CD4-positive, alpha-beta T cell treated with Interleukin-15 for 1 hour (primary cell): ENCODE measurements around the gene RNASE2.
"Not testable (repeated sequence)": the region's sequence is repeated elsewhere in the genome, so short reads cannot be mapped to it uniquely, and the experiment has no call there.

Experiments
- DNase-seq: peaks from one replicate; pipeline ENCODE4 v3.0.0-alpha.2; 2020

The RNASE2 gene

DNA sequence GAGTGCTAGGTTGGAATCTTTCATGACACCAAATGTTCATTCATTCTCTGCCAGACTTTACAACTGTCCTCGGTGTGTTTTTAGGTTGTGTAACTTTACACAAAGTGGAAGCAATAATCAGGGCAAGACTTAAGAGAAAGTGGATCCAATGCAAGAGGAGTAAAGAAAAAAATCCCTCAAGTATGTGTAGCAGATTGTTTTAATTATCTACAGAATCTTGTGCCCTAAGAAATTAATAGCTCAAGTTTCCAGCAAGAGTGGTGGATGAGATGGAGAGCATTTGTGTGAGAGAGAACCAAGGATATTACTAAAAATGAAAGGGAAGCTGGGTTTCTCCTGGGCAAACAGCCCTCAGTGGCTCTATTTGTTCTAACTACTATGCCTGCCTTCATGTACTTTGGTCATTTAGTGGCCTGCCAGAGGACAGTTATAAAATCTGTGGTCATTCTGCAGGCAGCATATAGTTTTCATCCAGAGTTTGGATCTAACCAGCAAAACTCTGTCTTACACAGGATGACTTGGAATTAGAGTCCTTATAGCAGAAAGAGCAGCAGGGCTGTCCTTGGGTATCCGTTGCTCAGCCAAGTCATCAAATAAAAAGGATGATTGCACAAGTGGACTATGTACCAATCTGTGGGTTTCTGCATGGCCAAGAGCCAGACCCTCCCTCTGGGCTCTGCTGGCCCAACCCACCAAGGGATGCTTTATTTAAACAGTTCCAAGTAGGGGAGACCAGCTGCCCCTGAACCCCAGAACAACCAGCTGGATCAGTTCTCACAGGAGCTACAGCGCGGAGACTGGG, at the start of gene RNASE2:
Gene RNASE2 (plus strand): TSS at position 752 of the 802 bp plus-strand sequence. CDS start 285 bp downstream, outside the sequence.
- DNase-seq, result not testable (repeated sequence)

DNA sequence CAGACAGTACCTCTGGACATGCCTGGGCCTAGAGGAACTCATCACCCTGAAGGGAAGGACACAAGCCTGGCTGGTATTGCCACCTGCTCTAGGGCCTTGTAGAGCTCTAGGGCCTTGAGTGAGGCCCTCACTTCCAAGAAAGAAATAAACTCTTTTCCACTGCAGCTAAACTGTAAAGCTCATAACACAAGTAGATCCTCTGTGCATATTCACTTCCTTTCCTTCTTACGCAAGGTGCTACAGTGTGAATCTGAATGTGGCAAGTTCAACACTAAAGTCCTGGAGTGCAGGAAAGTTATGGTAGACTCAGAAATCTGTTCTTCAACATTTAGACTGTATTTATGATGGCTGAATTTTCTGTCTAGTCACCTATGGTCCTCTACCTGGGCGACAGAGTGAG, 49.6 kb upstream of the RNASE2 start:
- DNase-seq, result no peak

DNA sequence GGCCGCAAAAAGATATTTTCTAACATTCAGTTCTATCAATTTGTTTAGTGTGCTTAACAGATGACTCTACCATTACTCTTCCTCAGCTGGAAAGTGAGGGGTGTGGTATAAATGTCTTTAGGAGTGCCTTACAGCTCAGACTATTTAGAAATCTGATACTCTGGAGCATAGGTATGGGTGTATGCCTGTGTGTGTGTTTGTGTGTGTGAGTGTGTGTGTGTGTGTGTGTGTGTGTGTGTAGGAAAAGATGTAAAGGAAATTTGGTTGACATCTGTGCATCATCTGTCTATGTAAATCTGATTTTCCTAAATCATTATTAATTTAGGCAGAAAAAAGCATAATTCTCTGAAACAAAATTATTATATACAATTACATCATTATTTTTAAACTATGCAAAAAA, 48.1 kb upstream of the RNASE2 start:
- no peak for DNase-seq

DNA sequence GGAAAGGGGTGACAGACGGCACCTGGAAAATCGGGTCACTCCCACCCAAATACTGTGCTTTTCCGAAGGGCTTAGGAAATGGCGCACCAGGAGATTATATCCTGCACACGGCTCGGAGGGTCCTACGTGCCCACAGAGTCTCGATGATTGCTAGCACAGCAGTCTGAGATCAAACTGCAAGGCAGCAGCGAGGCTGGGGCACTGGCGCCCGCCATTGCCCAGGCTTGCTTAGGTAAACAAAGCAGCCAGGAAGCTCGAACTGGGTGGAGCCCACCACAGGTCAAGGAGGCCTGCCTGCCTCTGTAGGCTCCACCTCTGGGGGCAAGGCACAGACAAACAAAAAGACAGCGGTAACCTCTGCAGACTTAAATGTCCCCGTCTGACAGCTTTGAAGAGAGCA, 44.5 kb upstream of the RNASE2 start:
- DNase-seq, result not testable (repeated sequence)

DNA sequence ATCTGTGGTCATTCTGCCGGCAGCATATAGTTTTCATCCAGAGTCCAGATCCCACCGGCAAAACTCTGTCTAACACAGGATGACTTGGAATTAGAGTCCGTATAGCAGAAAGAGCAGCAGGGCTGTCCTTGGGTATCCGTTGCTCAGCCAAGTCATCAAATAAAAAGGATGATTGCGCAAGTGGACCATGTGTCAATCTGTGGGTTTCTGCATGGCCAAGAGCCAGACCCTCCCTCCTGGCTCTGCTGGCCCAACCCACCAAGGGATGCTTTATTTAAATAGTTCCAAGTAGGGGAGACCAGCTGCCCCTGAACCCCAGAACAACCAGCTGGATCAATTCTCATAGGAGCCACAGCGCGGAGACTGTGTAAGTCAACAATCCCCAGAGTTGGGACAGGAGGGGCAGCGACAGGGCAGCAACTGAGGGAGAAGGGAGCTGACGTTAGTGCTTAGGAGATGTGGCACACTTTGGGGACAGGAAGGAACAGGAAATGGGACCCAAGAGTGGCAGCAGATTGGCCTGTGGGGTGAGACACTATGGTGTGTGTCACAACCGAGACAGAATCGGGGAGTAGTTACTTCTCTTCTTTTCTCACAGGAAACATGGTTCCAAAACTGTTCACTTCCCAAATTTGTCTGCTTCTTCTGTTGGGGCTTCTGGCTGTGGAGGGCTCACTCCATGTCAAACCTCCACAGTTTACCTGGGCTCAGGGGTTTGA, 36.1 kb upstream of the RNASE2 start:
- not testable (repeated sequence) for DNase-seq

DNA sequence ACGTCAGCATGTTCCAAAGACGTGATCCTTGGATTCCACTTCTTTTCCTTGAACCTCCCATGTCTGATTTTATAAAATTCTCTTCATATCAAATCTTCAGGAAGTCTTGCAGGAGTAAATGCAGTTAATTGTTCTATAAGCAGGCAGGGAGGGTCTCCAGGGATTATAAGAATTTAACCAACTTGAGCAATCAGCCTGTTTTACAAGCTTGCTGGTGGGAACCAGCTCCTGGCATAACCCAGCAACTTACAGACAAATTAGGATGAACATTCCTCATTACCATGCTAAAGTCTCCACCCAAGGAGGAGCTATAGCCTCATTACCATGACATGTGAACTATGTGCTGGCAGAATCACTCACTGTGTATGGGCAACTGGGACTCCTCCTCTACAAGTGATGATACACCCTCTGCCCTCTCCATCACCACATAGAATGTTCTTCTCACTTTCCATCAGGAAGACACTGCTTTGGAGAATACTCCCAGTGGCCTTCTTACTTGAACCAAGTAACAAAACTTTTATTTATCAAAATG, 31.5 kb upstream of the RNASE2 start:
- not testable (repeated sequence) for DNase-seq

DNA sequence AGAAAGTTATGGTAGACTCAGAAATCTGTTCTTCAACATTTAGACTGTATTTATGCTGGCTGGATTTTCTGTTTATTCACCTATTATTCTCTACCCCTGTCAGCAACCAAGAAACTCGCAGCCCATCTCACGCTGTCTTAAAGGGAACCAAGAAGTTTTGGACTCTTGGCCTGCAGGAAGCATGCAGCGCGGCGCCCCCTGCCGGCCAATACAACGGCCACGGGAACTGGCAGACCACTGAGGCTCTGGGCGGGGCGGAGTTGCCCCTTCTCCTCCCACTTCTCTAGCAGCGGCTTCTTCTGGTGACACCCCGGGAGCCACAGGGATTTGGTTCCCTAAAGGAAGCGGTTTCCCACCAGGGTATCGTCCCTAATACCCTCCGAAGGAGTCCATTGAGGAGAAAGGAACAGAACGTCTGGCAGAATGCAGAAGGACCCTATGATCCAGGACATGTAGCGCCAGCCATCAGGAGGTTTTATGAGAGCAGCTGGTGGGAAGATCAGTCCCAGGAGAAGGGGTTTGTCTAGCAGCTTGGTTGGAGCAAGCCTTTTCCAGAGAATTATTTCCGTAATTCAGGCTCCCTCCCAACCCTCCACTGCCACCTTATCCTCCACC, 21.0 kb upstream of the RNASE2 start:
- DNase-seq, result no peak

DNA sequence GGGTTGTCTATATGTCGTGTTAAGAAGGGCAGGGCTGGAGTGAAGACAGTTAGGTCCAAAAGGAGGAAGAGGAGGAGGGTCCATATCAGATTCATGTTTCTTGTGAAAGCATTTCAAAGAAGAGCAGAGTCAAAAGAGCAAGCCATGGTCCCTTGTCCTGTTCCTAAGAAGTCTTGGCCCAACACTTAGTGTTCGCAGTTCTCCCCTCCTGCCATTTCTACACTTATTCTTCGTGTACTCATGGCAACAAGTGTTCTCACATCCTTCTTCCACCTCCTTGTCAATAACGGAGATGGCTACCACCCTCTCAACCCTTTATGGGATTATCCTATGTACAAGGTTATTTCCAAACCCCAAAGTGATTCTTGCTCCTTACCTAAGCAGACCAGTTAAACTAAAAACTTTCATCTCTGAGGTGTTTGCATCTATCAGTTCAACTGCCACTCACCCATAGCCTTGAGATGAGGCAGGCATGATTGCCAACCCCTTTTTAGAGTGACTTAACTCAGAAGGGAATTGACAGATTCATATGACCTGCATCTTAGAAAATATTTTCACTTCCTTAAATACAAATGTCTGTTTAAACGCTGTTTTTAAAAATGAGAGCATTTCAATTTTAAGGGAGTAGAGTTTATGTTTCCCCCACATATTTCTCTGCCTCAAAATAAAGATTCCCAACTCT, 19.8 kb upstream of the RNASE2 start:
- no peak for DNase-seq

DNA sequence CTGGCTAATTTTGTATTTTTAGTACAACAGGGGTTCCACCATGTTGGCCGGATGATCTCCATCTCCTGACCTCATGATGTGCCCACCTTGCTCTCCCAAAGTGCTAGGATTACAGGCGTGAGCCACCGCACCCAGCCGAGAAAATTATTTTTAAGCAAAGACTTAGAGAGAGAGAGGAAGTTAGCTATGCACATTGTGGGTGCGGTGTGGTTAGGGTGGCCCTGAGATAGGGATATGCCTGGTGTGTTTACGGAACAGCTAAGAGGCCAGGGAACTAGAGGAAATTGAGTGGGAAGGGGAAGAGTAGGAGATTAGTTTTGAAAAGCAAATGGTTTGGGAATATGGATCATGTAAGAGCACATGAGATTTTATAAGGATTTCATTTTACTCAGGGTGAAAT, 10.1 kb upstream of the RNASE2 start:
- peak; percentile 26 for DNase-seq

DNA sequence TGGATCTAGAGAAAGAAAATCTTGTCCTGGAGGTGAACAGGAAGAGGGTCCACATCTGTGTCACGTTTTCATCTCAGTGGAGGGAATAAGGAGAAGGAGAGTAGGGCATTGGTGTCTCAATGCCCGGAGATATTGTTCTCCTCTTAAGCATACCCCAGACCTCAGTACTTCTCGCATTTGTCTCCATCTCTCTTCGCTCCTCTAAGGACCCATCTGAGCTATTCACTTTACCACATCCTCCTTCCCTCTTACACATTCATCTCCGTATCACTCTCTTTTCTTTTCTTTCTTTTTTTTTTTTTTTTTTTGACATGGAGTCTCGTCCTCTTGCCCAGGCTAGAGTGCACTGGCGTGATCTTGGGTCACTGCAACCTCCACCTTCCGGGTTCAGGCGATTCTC, 8.6 kb upstream of the RNASE2 start:
- not testable (repeated sequence) for DNase-seq

DNA sequence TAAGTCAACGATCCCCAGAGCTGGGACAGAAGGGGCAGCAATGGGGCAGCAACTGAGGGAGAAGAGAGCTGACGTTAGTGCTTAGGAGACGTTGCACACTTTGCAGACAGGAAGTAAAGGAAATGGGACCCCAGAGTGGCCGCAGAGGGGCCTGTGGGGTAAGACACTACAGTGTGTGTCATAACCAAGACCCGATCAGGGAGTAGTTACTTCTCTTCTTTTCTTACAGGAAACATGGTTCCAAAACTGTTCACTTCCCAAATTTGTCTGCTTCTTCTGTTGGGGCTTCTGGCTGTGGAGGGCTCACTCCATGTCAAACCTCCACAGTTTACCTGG, 219 bp downstream of the RNASE2 start:
- not testable (repeated sequence) for DNase-seq

DNA sequence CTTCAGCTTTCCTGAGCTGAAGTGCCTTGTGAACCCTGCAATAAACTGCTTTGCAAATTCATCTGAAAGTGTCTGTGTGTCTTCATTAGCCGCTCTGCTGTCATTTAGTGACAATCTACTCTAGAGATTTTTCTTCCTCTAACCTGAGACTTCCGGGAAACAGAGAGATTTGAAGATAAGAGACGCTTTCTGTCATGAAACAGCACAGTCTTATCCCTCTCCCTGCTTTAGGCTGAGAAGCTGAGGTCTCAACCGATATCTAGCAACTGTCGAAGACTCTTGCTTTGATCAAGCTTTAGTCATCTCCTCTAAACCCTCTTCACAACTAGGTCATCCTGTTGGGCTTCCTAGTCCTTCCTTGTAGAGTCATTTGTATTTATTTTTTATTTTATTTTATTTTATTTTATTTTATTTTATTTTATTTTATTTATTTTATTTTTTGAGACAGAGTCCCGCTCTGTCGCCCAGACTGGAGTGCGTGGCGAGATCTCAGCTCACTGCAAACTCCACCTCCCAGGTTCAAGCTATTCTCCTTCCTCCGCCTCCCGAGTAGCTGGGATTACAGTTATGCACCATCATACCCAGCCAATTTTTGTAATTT, 1.2 kb downstream of the RNASE2 start:
- no peak for DNase-seq

DNA sequence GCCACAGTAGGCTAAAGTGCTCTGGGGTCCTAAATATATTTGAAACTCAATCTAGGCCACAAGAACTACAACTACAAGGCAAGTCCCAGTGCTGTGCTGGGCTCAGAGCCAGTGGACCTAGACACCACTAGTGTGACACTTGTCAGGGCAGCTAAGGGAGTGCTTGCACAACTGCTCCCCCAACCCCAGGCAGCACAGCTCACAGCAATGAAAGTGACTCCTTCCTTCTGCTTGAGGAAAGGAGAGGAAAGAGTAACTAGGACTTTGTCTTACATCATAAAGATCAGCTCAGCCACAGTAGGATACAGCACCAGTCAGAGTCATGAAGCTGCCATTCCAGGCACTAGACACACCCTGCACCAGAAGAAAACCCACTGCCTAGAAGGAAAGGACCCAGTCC, 3.7 kb downstream of the RNASE2 start:
- DNase-seq, result not testable (repeated sequence)

DNA sequence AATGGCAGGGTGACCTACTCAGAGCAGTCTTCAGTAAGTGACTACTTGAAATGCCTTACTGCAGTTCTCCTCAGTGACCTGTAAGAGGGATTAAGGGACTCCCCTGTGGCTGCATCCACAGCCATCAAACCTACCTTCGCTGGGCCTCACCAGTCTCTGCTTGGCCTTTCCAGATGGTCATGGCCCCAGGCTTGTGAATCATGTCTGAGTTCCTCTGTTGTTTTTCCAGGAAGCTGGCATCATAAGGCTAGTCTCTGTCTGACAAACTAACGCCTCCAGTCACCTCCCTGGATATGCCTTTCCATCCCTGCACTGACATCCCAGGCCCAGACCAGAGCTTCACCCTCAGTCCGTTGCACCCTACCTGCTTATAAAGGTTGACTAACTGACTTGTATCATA, 14.0 kb downstream of the RNASE2 start:
- no peak for DNase-seq

DNA sequence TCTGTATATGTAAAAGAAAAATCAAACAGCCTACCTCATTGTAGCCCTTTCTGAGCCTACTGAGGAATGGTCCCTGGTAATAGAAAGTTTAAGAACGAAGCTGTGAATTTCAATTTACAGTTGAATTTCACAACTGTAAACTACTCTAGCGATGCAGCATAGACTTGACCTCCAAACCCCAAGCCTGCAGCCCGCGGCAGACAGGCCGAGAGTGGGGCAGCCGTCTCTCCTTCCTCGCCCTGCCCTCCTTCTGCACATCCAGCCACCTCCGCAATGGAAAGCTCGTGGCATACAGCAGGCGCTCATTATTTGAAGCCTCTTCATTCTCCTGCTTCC, 15.3 kb downstream of the RNASE2 start:
- no peak for DNase-seq

DNA sequence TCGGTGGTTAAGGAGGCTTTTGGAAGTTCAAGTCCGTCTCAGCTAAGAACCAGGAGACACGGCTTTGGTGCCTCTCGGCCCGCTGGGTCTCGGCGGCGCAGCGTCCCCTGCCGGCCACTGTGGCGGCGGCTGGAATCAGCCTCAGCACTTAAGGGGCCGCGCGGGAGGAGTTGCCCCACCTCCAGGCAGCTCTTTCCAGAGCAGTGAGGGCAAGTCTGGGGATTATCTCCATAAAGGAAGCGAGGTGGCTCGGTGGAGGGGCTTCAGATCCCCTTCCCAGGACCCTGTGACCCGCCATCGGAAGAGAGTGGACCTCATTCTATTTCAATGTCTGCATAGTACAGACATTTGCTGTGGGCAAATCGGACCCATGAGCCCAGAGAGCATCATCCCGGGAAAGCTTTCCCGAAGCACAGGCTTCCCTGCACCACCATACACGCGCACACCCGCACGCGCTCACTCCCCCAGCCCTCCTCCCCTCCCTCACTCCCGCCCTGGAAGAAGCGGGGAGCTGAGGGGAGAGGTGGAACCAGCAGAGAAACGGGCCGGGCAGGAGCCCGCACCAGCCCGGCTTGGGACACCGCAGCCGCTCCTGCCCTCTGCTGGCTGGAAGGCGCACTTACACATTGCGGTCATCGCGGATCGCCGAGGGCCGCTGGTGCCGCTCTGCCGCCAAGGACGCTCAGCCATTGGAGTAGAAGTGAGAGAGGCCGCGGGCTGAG, 15.9 kb downstream of the RNASE2 start:
- DNase-seq, result peak; percentile 80

DNA sequence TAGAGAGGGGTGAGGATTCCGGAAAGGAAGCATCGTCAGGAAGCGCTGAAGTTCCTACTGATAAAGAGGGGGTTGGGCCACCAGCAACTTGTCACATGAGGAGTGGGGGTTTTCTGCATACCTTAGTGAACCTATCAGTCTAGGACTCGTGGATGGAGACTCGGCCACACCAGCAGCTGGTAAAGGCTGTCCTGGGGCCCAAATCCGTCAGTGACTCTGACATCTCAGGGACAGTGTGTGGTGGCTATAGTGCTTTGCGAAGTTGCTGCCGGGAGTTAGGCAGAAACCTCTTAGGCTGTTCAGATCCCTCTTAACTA, 16.4 kb downstream of the RNASE2 start:
- DNase-seq, result no peak

DNA sequence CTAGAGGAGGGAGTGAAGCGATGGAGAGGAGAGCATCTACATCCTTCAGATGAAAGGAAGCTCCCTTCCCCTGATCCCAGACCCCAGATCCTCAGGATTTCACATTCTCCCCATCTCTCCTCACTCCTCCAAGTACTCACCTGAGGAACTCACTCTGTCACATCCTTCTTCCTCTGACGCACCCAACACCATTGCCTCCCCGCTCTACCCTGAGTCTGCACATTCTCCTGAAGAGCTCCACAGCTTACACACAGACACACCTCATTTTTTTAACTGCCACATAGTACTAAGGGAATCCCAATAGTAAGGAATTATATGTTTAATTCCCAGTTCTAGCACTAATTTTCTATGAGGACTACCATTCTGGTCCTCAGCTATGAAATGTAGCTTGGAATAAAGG, 18.2 kb downstream of the RNASE2 start:
- DNase-seq, result no peak

DNA sequence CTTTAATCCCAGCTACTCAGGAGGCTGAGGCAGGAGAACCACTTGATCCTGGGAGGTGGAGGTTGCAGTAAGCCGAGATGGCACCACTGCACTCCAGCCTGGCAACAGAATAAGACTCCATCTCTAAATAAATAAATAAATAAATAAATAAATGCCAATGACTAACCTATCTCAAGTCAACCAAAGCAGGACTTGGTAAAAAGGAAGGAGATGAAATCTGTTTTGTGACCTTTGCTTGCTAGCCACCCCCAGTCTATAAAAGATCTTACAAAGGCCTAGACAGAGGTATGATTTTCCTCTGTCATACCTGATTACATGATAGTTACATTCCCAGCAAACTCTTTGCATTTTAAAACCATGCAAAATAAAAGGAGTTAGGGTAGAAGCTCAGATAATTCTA, 21.0 kb downstream of the RNASE2 start:
- no peak for DNase-seq

DNA sequence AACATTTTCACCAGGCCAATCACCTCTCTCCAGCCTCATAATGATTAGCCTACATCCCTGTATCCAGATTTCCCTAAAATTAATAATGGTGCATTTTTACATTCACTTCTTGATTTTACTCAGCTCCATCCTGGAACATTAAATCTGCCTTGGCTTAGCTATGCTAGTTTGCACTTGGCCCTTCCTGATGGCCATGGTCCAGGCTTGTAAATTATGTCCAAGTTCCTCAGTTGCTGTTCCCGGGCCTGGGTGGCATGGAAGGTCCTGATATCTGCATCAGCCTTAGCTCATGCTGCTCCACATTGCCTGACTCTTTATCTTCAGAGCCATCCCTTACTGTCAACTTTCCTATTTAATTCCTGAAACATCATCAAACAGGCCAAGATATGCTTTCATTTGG, 23.4 kb downstream of the RNASE2 start:
- DNase-seq, result no peak

DNA sequence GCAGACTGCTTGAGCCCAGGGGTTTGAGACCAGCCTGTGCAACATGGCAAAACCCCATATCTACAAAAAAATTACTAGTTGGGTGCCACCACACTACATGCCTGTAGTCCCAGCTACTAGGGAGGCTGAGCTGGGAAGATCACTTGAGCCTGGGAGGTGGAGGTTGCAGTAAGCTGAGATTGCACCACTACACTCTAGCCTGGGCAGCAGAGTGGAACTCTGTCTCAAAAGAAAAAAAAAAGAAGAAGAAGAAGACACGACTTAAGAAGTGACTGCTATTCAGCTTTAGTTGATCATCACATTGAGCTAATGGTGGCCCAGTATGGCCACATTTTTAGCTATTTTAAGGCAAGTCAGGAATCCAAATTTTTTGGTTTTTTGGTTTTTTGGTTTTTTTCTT, 25.6 kb downstream of the RNASE2 start:
- DNase-seq, result no peak

DNA sequence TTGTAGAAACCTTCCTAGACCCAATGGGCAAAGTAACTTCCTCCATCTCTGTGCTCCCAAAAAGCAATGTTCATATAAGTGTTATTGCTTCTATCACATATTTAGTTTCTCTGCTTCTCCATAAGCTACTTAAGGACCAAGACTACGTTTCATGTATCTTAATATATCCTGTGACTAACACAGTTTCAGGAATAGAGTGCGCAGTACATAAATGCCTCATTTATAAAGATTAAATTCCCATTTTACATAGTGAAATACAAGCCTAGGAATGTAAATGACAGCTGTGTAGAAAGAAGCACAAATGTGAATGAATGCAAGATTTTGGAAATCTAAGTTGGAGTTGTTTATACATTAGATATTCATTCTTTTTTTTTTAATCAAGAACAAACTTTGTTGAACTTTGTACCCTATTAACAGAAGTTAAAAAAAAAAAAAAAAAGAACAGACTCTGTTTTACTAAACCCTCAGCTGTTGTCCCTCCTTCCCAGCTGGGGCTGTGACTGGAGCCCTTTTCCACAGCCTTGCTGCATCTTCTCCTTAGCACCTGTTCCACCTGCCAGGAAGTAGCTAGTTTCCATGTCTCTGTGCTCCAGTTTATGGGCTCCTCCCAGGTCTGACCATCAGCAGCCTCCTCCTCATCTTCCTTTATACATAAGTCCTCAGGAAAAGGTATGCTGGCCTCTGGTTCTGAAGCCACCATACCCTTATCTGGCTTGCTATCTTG, 27.5 kb downstream of the RNASE2 start:
- DNase-seq, result no peak
